ENCODE data around the gene BABAM2. TPM values are rescaled to one million over a fixed set of nuclear protein-coding genes. Genes with fewer than 3 reads are reported as not detected.

BABAM2 gene
- total RNA-seq, 1 experiment from 2014 or later: 27.1 TPM

- no peaks in the 10 kb centered on the region for H3K9me3 ChIP-seq (ENCODE audit: control insufficient read depth, low read depth, low read length)
- no peak for DNase-seq
- no peak overlapping the region for H2BK20ac ChIP-seq (ENCODE audit: low read depth, low read length, poor library complexity, severe bottlenecking)
- TF ChIP-seq, protein P1, sequence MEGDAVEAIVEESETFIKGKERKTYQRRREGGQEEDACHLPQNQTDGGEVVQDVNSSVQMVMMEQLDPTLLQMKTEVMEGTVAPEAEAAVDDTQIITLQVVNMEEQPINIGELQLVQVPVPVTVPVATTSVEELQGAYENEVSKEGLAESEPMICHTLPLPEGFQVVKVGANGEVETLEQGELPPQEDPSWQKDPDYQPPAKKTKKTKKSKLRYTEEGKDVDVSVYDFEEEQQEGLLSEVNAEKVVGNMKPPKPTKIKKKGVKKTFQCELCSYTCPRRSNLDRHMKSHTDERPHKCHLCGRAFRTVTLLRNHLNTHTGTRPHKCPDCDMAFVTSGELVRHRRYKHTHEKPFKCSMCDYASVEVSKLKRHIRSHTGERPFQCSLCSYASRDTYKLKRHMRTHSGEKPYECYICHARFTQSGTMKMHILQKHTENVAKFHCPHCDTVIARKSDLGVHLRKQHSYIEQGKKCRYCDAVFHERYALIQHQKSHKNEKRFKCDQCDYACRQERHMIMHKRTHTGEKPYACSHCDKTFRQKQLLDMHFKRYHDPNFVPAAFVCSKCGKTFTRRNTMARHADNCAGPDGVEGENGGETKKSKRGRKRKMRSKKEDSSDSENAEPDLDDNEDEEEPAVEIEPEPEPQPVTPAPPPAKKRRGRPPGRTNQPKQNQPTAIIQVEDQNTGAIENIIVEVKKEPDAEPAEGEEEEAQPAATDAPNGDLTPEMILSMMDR (conservative IDR thresholded peaks at IDR 0.05): no peak
- H2BK120ac ChIP-seq (ENCODE audit: low read depth, low read length, poor library complexity, severe bottlenecking): no peak overlapping the region
- H3K27me3 Mint-ChIP-seq (ENCODE audit: low read depth): no peaks in the 10 kb centered on the region; the same call in 1 of the 2 replicates
- peaks cover 0 to 3% of the 10 kb centered on the region in 2 experiments; a peak in 2 of 5 replicates for H3K9me3 Mint-ChIP-seq
- no peak overlapping the region for H3T11ph ChIP-seq (ENCODE audit: low read length)
- no peaks in the 10 kb centered on the region for H3K79me1 ChIP-seq (ENCODE audit: insufficient read depth, low read depth, low read length, poor library complexity, severe bottlenecking)
- H4K5ac ChIP-seq (ENCODE audit: insufficient read length, low read depth, low read length): no peak overlapping the region
- no peak overlapping the region for H3K4me3 Mint-ChIP-seq
- no peak overlapping the region for H2AFZ ChIP-seq (ENCODE audit: low read length)
- no peak overlapping the region for H3K14ac ChIP-seq (ENCODE audit: insufficient read depth, low read length)
- no peaks in the 10 kb centered on the region for H3K23me2 ChIP-seq (ENCODE audit: insufficient read length, low read depth, low read length, poor library complexity, severe bottlenecking)
- no peak overlapping the region for H4K91ac ChIP-seq (ENCODE audit: insufficient read length, low read depth, low read length)
- H3K56ac ChIP-seq (ENCODE audit: insufficient read length, low read depth, low read length): no peak overlapping the region
- no peak overlapping the region for H3K4me2 ChIP-seq (ENCODE audit: insufficient read depth, insufficient read length, low read length)
- no peaks in the 10 kb centered on the region for H3K79me2 ChIP-seq (ENCODE audit: insufficient read depth, low read length)
- H2AK5ac ChIP-seq (ENCODE audit: insufficient read length, low read length): no peak overlapping the region
- no peak overlapping the region for H2BK5ac ChIP-seq (ENCODE audit: insufficient read length, low read length)
- no peak overlapping the region for H3K23ac ChIP-seq (ENCODE audit: insufficient read length, low read depth, low read length)
- H2BK12ac ChIP-seq (ENCODE audit: insufficient read length, low read depth, low read length): no peak overlapping the region
- no peak overlapping the region for H3K18ac ChIP-seq (ENCODE audit: insufficient read length, low read depth, low read length)
- no peaks in the 10 kb centered on the region for H3K4me1 ChIP-seq (ENCODE audit: insufficient read depth, low read length)
- H4K8ac ChIP-seq (replicated peaks; ENCODE audit: insufficient read length, low read depth, low read length): no peak overlapping the region
- H2BK15ac ChIP-seq (ENCODE audit: low read depth, low read length): no peak overlapping the region
- no peak overlapping the region for H3K9ac ChIP-seq (ENCODE audit: extremely low read depth, insufficient read length, low read length)
- no CpG with 5 or more reads among the region's 2 CpGs for WGBS (ENCODE audit: extremely low coverage, insufficient read length, low lambda C conversion rate)
- H3K4me1 Mint-ChIP-seq: no peaks in the 10 kb centered on the region
- H3K4ac ChIP-seq (ENCODE audit: low read depth, low read length): no peak overlapping the region
- peaks cover 0 to 8% (median 4%) of the 10 kb centered on the region in 3 experiments; a peak in 3 of 7 replicates for H3K36me3 Mint-ChIP-seq (ENCODE audit: insufficient read depth in 1 of 3, low read depth in 3 of 3)
- no peaks in the 10 kb centered on the region for H3K27me3 ChIP-seq (ENCODE audit: insufficient read depth, low read length)
- no peak overlapping the region for H3K27ac ChIP-seq (ENCODE audit: insufficient read length, low read depth, low read length)
- H3K27ac Mint-ChIP-seq: no peak overlapping the region
- no peaks in the 10 kb centered on the region for H4K20me1 ChIP-seq (ENCODE audit: control insufficient read depth, insufficient read depth, insufficient read length)
These were observed 237.9 kb downstream of the BABAM2 start for GRCh38 chr2:28128281-28128950.

All from H9 (cell line).